ENCODE results near the gene ABI3BP. TPM values are rescaled to one million over a fixed set of nuclear protein-coding genes. Genes with fewer than 3 reads are reported as not detected.

ABI3BP gene
- total and polyA plus RNA-seq, 11 donors = 7.8 to 96.6 (median 26.4) TPM

GRCh38 chr3:100968932-100969906, 24.0 kb downstream of the ABI3BP start:
- whole genome bisulfite sequencing, 4 donors = 59 to 67% (median 65%) methylated on average over 6 of the region's 6 CpGs
- peak in 2 of 5 donors; percentile 26 to 36 for DNase-seq
- no peaks in the 10 kb centered on the region for H3K36me3 ChIP-seq
- H3K4me1 ChIP-seq = peaks cover 0 to 24% (median 0%) of the 10 kb centered on the region in 12 donors
- intact Hi-C loops (cut with DNase I) = no loop called here
- peak overlapping the region in 8 of 12 donors; percentile 4 to 56 (median 26) for H3K27ac ChIP-seq
- no peaks in the 10 kb centered on the region for H3K9me3 ChIP-seq
- no peaks in the 10 kb centered on the region for H3K27me3 ChIP-seq
- no peak for TF ChIP-seq POLR2A (IDR thresholded peaks at IDR 0.05)
- TF ChIP-seq, protein P1, sequence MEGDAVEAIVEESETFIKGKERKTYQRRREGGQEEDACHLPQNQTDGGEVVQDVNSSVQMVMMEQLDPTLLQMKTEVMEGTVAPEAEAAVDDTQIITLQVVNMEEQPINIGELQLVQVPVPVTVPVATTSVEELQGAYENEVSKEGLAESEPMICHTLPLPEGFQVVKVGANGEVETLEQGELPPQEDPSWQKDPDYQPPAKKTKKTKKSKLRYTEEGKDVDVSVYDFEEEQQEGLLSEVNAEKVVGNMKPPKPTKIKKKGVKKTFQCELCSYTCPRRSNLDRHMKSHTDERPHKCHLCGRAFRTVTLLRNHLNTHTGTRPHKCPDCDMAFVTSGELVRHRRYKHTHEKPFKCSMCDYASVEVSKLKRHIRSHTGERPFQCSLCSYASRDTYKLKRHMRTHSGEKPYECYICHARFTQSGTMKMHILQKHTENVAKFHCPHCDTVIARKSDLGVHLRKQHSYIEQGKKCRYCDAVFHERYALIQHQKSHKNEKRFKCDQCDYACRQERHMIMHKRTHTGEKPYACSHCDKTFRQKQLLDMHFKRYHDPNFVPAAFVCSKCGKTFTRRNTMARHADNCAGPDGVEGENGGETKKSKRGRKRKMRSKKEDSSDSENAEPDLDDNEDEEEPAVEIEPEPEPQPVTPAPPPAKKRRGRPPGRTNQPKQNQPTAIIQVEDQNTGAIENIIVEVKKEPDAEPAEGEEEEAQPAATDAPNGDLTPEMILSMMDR (IDR thresholded peaks at IDR 0.05) = no peak
- peak in 3 of 4 donors; percentile 46 to 80 (median 75) for ATAC-seq
- no peak overlapping the region for H3K4me3 ChIP-seq

- Histone ChIP-seq H3K27ac (peak overlapping the region in 3 of 12 donors; percentile 9 to 62 (median 60)), H3K27me3 (no peaks in the 10 kb centered on the region), H3K4me1 (peaks cover 0 to 11% (median 0%) of the 10 kb centered on the region in 12 donors), H3K9me3 (peaks cover 0 to 6% (median 0%) of the 10 kb centered on the region in 12 donors), H3K4me3 (no peak overlapping the region), H3K36me3 (no peaks in the 10 kb centered on the region)
- TF ChIP-seq POLR2A (IDR thresholded peaks at IDR 0.05) = no peak
- TF ChIP-seq, protein P1 (IDR thresholded peaks at IDR 0.05) = no peak
- intact Hi-C loops (cut with DNase I) = no loop called here
- DNase-seq = no peak
- WGBS, 4 donors = 77 to 86% (median 79%) methylated on average over 2 of the region's 2 CpGs
- ATAC-seq = no peak
These were observed 26.4 kb downstream of the ABI3BP start for GRCh38 chr3:100966807-100967206.

GRCh38 chr3:100966049-100966491, 27.2 kb downstream of the ABI3BP start:
- peaks cover 0 to 11% (median 0%) of the 10 kb centered on the region in 12 donors for H3K9me3 ChIP-seq
- no peak overlapping the region for H3K4me3 ChIP-seq
- TF ChIP-seq, protein P1 (IDR thresholded peaks at IDR 0.05) = no peak
- no peak for TF ChIP-seq POLR2A (IDR thresholded peaks at IDR 0.05)
- no peaks in the 10 kb centered on the region for H3K36me3 ChIP-seq
- peak; percentile 10 to 74 (median 57) for ATAC-seq
- peak in 2 of 5 donors; percentile 17 to 38 for DNase-seq
- 51 to 71% (median 65%) methylated on average over 3 of the region's 3 CpGs for WGBS, 4 donors
- H3K4me1 ChIP-seq = peaks cover 0 to 11% (median 0%) of the 10 kb centered on the region in 12 donors
- peak overlapping the region in 9 of 12 donors; percentile 9 to 65 (median 34) for H3K27ac ChIP-seq
- H3K27me3 ChIP-seq = no peaks in the 10 kb centered on the region
- intact Hi-C loops (cut with DNase I) = no loop called here

GRCh38 chr3:100963041-100963440, 30.2 kb downstream of the ABI3BP start:
- H3K36me3 ChIP-seq = no peaks in the 10 kb centered on the region
- H3K27ac ChIP-seq = no peak overlapping the region
- WGBS, 4 donors = 81 to 92% (median 86%) methylated on average over 1 of the region's 1 CpG
- H3K9me3 ChIP-seq = peaks cover 0 to 35% (median 14%) of the 10 kb centered on the region in 12 donors
- no peaks in the 10 kb centered on the region for H3K27me3 ChIP-seq
- no peak overlapping the region for H3K4me3 ChIP-seq
- TF ChIP-seq, protein P1 (IDR thresholded peaks at IDR 0.05) = no peak
- no peak for ATAC-seq
- no peaks in the 10 kb centered on the region for H3K4me1 ChIP-seq
- no peak for DNase-seq
- intact Hi-C loops (cut with DNase I) = no loop called here
